GM19023 (cell line): ENCODE measurements around the gene LAMB4.

Experiments
- ATAC-seq: cut with Tn5 transposase; IDR thresholded peaks from one replicate; pipeline ENCODE4 v1.9.1; 2021; ENCODE audit warnings: mild to moderate bottlenecking, moderate library complexity; ENCODE audit not compliant: unreplicated experiment

Gene LAMB4

DNA sequence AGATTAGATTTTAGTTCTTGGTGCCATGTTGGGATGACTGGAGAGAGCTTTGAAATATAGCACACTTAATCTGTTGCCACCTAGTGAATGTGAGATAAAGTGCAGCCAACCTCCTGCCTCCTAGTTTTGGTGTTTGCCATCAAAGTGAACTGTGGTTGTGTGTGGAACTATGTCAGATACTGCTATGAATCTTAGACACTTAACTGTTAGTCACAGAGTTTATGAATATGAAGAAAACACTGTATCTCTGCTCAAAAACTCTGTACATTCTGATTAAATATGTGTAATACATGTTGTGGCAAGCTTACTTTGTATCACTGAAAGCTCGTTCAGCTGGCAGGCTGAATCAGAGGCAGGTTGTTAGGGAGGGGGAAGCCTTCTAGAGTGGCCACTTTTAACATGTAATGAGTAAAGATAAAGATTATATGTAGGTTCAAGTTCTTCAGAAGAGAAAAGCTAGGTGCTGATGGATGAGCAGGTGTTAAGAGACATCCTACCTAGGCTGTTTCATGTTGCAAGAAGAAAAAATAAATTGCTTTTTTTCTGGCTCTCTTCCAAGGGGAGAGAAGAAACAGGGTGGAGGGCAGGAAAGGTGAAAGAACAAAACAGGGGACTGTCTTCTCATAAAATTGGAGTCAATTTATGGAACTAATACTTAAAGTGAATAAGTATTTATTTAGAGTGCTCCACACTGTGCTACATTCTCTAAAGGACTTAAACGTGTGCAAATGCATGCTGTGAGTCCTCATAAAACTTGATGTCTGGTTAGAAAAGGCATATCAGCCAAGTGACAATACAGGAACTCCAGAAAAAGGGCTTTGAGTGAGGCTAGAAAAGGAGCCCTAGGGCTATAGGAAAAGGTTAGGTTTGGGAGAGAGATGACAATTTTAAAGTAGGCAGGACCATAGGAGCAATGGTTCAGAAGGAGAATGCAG is 113.1 kb downstream of the LAMB4 start:
- no peak for ATAC-seq

DNA sequence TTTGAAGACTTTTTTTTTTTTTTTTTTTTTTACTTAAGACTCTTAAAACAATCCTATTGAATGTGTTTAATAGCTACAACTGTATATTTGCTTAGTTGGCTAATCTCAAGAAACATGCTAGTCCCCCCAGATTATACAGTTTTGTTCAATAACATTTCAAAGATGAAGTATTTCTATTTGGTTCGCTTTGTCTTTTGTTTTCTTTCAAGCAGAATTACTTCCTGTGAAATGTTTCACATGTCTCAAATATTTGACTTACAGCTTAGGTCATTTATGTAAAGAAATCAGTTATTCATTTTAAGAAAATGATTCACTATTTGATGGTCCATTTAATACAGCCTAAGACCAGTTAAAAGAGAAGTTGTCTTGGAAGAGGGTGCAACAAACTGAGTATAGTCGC is 114.4 kb downstream of the LAMB4 start:
- ATAC-seq: no peak

DNA sequence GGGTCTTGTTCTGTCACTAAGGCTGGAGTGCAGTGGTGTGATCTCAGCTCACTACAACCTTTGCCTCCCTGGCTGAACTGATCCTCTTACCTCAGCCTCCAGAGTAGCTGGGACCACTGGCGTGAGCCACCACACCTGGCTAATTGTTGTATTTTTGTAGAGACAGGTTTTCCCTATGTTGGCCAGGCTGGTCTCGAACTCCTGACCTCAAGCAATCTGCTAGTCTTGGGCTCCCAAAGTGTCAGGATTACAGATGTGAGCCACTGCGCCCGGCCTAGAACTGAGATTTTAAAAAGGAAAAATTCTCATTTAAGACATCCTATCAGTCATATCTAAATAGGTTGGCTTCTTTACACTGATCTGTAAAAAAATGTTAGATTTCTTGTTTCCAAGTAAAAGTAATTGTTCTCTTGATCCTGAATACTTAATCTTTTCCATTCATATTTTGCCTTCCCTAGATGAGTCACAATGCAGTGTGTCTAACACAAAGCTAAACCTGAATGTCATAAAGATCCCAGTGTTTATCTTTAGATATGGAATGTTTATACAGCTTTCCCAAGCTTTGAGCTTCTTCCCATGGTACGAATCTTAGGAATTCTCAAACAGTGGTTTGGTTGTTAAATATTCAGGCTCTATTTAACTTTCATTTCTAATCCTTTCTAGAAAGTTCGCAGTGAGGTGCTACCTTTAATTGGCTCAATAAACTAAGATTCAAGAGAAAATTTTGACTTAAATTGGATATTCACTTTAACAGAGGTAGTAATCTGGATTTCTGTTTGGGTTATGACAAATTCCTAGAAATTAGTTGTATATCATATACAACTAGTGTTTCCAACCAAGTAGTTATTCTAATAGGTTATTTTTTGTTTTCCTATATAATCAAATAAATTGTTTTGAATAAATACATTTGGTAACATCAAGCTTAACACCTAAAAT is 115.1 kb downstream of the LAMB4 start:
- ATAC-seq: no peak

DNA sequence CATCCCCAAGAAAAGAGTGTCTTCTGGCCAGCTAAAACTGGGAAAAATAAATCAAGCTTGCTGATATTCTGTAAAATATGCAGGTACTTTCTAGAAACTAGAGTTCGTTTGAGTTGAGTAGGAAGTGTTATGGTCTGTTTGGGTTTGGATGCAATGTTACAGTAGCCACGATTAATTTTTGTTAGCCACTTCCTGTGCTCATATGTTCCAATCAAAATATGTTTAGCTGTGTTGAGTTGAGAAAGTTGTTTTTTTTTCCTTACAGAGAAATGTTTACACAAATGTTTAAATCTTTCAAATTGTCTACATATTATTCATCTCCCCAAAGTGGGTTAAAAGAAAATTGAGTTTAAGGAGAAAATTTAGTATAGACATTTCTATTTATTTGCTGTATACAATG is 115.9 kb downstream of the LAMB4 start:
- ATAC-seq: no peak

DNA sequence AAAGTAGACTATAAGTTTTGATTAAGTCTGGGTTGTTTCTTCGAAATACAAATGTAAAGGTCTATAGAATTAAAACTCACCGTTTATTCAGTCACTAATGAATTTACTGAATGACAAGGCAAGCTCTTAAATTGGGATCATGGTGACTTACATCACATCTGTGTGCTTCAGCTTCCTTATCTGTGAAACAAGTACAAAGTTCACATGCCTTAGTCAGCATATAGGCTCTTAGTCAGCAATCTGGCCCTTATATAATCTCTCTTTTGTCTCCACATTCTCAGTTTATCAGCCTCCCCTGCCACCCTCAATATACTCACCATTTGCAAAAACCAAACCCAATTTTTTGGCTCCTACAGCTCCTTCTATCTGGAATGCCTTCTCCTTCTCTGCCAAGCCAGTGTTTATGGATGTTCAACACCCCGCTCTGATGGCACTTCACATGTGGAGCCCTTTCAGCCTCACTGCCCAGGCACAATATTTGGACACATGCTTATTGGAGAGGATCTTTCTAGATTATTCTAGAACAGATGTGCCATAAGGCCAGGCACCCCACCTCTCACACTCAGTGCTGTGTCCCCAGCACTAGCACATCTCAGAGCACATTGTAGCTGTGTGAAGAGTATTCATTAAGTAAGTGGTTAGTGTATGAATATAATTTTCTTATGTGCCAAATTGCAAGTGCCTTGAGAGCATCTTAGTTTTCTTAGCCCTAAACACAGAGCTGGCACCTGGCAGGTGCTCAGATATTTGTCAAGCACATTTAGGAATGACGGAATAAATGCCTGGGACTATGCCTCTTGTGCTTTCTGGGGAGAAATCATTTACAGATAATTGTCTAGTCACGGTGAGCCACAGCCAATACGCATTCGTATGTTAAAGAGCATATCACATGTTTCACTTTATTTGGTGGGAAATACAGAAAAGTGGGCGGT is 117.4 kb downstream of the LAMB4 start:
- ATAC-seq: no peak

DNA sequence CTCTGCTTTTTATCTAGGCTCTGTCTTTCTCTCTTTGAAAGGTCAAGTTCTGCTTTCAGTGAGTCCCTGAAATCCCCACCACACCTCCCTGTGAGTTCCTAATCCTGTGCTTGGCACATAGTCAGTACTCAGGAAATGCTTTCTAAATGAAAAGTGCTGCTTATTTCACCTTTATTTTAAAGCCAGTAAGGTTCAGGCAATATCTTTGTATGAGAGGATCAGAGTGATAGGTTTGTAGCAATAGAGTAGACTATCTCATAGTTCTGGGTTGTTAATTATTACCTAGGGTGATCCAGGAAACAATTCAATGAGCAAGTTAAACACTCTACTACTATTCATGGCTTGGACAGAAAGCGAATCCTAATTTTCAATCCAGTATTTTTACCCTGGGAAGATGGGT is 119.8 kb downstream of the LAMB4 start:
- no peak for ATAC-seq

DNA sequence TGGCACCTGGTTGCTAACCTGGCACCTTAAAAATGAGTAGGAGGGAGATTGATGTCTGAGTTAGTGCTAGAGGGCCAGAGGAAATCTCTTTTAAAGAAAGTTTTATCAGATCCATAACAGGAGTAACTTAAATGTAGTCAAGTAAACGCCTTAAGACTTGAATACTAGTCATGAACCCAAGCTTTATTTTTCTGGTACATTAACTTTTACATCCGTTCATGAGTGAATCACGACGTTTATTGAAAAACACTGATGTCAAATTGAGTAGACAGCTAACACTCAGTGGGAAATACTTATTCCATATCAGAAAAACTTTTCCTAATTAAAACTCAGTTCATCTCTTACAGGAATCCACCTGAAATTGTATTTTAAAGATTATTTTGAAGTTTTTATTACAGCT is 120.3 kb downstream of the LAMB4 start:
- ATAC-seq: no peak

DNA sequence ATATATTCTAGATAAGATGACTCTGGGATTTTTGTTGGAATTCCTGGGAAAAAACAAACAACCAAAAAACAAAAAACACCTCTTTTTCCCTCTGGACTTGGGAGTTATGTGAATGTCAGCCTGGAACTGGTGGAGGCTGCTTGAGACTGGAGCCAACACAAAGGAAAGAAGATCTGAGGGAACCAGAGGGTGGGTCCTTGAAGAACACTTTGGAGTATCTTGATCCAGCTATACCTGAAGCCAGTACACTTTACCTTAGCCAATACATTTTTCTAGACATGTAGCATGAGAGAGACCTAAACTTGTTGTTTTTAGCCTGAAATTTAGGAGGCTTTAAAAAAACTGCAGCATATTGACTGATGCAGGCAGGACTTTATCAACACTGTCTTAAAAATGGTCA is 121.3 kb downstream of the LAMB4 start:
- ATAC-seq: no peak

DNA sequence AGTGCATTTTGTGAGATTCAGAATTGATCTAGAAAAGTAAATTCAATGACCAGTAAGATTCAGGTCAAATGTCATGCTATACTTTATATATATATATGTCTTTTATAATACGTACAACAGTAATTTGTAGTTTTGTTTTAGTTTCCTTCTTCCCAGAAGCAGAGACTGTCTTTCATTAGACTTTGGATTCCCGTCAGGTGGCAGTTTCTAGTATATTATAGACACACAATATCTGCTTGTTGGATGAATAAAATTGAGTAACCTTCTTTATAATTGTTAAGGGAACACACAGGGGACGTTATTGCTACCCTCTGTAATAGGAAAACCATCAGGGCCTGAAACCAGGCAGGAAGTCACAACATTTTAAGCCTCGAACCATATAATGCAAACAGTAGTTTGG is 121.9 kb downstream of the LAMB4 start:
- no peak for ATAC-seq

DNA sequence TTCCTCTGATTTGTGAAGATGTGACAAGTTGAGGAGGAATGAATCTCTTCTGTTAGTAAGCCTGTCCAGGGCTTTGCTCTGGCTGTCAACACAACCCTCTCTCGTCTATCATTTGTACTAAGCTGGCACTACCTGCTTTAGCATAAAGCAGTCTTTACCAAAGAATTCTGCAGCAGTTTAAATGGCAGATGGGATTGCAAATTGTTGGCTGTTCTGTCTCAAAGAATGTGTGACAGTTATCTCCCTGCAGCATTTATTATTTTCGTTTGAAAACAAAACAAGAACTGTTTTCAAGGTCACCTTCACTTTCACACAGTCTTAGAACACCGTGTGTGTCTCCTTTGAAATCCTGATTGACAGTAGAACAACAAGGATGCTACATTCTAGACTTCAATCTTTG is 122.4 kb downstream of the LAMB4 start:
- ATAC-seq: no peak

DNA sequence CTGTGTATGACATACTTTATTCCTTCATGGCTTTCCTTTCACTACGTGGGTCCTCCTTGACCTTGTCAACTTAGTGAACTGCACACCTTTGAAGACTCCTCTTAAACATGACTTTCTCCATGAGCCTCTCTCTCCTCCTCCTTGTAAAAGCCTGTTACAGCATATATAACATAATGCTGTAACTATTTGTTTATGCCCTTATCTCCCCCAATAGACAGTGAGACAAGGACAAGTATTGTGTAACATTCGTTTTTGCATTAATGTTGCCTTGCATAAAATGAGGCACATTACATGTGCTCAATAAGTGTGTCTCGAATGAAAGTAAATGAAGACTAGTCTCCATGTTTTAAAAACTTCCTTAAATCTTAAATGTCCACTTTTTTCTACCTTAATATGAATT is 122.9 kb downstream of the LAMB4 start:
- no peak for ATAC-seq

DNA sequence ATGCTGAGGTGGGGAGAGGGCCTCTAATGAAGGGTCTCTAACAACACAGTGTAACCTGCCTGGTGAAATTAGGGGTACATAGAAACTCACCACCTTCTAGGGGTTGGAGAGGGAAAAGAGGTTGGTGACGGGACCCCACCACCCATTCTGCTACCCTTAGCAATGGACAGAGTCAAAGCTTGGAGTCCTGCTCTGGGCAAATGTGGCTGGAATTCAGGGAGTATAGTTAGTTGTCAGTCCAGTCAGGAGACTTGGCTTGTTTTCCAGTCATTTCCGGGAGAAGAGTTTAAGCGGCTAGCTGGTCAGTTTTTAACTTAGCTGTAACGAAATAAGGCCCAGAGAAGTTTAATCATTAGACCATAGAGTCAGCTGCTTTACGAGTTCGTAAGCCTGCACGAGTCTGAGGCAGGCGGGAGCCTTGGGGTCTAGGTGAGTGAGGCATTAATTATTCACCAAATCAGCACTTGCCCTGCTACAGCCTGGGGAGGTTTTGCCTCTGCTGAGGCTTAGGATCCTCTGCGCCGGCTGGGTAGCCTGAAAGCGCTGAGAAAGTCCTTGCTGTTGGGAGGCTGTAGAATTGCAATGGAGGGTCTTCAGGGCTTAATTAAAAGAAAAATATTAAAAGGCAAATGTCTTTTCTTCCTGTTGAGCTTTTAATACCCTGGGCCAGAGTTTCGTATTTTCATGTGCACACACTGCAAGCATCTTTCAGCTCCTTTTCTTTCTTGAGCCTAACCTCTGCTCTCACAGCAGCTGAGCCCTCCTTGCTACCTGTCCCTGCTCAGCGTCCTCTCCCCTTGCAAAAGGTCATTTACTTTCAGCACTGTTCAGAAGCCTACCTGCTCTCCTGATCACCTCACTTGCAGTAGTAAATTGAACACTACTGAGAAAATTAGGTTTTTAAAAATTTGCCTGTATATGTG is 125.7 kb downstream of the LAMB4 start:
- no peak for ATAC-seq

DNA sequence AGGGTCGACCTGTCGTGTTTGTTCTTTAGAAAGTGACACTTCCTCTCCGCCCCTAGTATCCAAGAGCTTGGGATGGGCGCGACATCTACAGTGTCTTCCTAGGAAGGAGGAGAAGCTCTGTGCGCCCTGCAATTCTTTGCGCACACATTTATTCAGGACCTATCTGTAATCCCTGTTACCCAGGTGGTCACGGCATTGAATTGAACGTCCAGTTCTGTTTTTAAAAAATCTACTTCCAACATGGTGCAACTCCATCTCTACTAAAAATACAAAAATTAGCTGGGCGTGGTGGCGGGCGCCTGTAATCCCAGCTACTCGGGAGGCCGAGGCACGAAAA is 126.6 kb downstream of the LAMB4 start:
- ATAC-seq: no peak

DNA sequence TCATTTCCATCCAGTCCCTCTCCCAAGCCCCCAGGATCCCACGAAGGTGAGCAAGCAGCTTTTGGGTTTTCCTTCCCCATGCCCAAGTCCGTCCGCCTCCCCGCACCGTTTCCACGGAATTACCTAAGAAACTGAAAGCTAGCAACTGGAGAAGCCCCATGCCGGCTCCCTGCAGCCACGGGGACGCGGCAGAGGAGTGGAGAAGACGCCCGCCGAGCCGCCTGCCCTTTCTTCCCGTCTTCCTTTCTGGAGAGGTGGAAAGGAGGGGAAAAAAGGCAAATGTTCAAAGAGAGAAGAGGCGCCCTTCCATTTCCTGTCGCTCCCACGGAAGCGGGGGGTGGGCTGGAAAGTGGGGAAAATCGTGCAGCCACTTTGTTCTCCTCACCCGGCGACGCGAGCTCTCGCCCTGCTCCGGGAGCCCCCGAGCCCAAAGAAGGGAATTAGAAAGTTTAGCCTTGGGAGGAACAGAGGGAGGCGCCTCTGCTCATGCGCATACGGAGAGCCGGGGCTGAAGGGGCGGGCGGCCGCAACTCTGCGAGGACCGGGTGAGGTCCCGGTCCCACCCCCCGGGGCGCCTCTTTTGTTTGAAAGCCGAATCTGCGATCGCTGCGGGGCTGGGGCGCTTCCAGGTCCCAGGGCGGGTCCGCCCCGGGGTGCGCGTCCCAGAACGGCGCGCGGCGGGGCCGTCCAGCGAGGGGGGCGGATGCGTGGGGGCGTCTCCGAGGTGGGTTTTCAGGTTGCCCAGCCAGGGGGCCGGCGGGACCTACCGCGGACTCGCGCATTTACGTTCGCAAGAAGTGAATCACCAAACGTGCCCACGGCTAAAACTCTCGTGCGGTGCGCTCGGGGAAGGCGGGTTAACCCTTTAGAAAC is 127.2 kb downstream of the LAMB4 start, which contains the start of gene LAMB1:
Gene LAMB1, minus strand, starts transcription at position 436 of the 873 bp plus-strand sequence. Its CDS starts 276 bp downstream, at position 160.
- no peak for ATAC-seq

DNA sequence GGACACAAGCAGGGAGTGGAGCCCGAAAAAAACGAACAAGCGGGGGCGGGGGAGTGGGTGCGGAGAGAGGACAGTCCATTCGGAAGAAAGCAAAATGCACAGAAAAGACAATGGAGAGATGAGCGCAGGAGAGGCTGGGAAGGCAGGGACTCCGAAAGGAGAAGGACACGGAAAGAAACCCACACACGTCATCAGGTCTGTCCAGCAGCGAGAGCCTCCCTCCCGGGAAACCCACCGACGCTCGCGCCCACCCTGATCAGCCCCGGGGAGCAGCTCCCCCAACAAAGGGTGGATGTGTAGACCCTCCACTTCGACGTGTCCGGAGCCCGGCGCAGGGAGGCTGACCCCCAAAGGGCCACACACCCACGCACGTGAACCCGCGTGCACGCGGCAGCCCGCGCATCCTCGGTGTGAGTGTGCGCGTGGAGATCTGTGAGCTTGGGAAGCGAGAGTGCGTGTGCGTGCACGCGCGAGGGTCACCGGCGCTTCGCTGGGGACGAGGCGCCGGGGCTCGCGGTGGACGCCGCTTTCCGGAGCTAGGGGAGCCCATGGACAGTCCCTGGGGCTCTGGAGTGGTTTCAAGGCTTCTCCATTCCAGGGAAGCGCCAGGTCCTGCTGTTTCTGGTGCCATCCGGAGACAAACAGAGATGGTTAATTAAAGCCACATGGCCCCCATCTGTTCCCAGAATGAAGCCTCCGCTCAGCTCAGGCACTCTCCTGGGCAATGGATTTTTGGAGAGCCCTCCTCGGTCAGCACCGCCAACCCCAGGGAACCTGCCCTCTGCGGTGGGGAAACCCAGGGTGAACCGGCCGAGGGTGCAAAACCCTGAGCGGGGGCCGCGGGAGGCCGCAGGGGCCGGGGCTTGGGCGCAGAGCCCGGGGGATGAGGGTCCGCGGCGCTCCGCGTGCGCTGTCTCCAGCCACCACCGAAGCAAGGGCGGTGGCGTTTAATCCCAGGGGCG is 128.1 kb downstream of the LAMB4 start:
- no peak for ATAC-seq

DNA sequence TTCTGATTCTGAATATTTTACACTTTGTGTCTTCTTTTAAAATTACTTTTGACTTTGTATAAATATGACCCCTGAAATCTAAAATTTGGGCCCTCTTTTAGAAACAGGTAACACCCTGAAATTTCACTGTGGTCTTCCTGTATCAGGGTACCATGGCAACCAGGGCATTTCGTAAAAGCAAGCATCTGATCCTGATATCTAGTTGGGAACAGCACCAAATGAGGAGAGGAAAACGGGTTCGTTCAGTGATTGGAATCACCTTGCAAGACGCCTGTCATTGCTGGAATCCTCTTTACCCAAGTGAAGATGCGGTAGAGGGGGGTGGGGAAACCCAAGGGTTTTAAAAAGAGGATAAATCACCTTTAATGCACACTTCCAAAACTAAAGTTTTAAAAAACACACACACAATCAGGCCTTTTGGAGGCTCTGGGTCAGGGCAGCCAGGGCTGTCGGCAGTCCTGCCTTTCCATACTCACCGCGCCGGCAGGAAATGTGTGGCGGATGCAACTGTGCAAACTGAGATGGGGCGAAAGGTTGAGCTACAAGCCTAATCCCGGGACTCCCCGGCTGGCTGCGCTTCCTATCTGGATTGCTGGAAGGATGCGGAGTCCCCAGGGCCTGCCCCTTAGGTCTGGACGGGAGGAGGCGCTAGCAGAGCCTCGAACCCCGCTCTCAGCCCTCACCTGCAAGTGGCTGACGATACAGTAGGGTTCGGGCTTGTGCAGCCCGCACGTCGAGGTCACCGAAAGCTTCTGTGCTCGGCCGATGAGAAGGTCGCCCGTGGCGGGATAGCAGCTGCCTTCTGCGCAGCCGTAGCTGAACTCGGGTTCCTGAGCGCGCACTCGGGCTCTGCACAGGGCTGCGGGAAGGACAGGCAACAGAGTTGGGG is 129.0 kb downstream of the LAMB4 start:
- ATAC-seq: no peak
